Activated T-cell treated with anti-CD3 and anti-CD28 coated beads for 4 hours (primary cell): ENCODE data around the gene CLEC2L.

Source experiments
- DNase-seq: peaks from one replicate; pipeline ENCODE4 v3.0.0-alpha.2; 2020

Gene CLEC2L

DNA sequence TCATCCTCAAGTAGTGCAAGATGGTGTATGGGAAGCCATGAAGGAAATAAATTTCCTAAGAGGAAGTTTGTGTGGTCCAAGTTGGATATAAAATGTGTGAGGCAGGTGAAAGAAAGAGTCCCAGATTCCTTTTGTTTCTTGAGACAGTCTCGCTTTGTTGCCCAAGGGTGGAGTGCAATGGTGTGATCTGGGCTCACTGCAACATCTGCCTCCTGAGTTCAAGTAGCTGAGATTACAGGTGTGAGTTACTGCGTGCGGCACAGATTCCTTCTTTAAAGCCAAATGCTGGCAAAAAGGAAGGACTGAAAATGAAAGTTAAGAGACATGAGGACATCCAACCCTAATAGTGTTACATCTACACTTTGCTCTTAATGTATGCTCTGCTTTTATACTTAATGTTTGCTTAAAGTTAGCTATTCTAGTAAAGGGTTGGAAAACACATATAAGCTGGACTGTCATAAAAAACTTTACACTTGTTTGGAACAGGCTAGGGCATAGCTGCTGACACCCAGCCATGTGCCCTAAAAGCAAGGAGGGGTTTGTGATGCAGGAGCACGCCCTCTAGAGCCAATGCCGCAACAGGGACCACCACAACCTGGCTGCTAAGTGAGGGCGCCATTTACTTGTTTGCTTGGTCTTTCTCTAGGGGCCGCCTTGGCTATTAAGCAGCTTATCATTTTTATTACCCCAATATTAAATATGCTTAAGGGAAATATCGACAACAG, 34.5 kb downstream of the CLEC2L start:
- no peak for DNase-seq

DNA sequence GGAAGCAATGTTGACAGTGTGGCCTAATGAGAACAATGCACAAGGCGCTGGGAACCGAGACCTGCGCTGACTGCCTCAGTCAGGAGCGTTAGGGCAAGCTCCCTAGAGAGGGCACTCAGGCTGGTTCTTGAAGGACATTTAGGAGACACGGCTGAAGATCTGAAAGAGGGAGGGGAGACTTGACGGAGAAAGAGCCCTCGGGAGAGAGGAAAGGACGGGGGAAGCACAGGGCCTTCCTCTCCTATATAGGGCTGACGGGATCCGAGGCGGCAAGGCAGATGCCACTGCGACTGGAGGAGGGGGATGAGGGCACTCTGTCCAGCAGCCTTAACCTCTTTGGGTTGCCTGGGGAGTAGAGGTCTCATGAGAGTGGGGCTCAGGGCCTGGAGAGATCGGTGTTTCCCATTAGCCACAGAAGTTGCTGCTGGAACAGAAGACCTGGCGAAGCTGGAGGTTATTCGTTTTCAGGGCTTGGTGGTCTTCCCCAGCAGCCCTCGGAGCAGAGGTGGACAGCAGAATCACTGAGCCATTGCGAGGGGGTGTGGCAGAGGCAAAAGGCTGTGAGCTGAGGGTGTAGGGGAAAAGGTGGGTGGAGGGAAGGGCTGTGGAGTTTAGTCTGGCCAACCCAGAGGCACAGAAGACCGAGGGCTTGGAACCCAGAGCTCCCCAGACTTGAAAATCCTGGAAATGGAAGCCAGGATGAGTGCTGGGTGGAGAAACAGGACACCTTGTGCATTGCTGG, 36.0 kb downstream of the CLEC2L start:
- no peak for DNase-seq

DNA sequence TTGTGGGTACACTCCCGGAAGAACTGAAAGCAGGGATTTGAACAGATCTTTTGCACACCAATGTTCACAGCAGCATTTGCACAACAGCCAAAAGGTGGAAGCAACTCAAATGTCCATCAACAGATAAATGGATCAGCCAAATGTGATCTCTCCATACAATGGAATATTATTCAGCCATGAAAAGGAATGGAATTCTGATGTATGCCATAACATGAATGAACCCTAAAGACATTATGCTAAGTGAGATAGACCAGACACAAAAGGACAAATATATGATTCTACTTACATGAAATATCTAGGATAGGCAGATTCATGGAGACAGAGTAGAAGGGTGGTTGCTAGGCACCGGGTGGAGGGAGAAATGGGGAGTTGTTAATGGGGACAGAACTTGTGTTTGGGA, 36.7 kb downstream of the CLEC2L start:
- no peak for DNase-seq

DNA sequence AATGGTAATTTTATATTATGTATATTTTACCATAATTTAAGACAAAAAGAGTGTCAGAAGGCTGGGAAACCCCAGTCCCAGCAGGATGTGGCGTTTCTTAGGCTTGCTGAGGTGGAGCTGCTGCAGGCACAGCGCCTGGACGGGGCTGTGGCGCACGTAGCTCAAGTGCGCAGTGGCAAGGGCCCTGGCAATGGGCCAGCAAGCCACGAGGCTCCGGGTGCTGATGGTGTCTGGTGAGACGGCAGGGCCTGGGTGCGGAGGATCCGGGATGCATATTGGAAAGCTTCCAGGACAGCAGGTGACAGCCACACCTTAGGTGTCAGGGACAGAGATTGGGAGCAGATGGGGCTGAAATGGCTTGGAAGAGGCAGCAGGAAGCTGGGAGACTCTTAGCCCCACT, 37.2 kb downstream of the CLEC2L start:
- DNase-seq: no peak

DNA sequence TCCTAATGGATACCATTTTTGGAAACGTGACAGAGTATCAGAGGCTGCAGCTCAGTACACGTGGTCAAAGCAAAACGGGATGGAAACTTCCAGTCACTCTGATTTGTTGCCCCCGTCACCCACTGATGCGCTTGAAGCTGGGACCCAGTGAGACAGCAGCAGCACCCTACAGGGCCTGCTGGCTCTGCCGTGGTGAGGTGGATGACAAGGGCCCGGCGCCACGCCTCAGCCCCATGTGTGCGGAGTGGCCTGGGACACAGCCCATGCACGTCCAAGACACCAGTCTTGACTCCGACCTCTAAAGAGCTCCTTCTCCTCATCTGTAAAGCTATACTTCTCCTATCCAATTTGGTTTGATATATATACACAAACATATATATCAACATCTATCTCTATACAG, 39.0 kb downstream of the CLEC2L start:
- DNase-seq: no peak

DNA sequence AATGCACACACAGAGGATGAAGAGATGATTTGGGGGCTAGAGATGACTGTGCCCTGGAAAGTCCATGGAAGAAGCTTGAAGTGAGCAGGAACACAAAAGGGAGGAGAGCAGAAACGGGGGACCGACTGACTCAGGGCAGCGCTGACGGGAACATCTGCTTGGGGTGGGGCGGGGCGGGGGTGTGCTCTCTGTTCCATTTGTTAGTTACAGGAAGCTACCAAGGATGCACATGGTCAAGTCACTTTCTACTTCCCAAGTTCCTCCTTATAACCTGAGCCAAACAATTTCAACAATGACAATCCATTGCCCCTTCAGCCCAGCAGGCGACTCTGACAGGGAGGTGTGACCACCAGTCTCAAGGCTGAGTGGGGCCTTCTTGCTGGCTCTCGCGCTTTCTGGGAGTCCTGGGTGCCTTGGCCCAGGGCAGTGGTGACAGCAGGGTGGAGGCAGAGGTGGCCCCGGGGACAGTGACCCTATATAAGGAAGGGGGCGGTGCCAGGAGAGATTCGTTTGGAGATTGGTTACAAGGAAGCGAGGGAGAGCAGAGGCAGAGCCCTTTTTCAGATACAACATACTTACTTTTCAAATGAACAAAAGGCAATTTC, 39.6 kb downstream of the CLEC2L start:
- DNase-seq: no peak

DNA sequence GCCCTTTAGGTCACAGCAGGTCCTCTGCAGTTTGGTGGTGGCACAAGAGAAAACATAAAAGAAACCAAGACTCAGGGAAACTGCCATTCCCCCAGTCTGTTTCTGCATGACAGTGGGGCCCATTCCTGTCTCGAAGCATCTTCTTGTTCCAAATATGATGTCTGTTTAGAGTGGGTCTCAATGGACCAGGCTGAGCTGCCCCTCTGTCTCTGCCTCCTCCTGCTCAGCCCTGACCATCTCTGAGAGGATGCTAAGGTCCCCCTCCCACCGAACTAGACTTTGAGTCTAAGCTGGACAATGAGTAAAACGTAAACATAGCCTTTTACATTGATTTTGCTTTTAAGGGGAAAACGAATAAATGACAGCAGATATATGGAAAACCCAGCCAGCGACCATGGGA, 40.4 kb downstream of the CLEC2L start:
- no peak for DNase-seq

DNA sequence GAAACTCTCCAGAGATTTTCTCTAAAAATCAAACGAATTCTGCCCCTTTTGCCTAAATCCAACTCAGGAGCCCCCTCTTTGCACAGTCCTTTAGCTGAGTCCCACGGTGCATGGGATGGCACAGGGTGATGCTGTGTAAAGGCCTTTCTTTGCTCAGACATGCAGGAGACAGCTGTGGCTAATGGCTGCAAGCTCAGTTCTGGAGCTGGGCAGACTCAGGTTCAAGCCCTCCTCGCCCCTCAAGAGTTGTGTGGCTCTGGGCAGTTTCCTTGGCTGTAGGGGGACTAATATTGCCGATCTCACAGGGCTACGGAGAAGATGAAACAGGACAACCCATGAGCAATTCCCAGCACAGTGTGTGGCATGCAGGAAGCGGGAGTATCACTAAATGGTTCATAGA, 42.6 kb downstream of the CLEC2L start:
- DNase-seq: no peak

DNA sequence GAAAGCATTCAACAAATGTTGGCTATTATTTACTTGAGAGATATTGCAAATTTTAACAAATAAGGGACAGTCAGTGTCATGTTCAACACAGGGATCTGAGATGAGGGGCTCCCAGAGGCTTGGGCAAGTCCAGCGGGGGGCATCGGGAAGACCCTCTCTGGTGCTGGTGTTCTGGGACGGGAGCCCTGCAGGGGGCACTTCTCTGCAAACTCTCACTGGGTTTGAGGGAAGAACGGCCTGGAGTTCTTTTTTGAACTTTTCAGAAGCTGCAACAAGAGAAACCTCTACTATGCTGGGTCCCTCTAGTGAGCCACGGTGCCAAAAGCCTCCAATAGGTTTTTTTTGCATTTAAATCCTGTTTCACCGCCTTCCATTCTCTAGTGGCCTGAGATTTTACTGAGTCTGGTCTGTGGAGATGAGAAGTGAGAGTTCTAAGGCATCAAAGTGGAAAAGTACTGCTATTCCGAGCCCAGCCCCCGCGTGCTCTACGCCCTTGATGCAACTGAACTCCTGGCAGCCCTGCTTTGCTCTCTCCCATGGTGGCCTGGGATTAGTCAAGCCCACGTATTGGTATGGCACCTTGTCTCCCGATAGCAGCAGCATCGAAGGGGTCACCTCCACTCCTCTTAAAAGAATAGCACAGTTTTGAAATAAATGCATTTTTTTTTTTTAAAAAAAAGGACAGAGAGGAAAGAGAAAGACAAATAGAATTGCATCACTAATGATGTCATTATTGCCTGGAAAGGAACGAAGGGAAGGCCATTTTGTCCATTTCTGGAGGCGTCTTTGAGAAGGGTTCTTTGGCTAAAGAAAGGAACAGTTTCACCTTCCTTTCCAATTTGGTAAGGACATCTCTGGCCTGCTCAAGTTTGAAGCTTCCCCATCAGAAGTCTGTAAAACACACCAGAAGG, 43.5 kb downstream of the CLEC2L start:
- DNase-seq: no peak

DNA sequence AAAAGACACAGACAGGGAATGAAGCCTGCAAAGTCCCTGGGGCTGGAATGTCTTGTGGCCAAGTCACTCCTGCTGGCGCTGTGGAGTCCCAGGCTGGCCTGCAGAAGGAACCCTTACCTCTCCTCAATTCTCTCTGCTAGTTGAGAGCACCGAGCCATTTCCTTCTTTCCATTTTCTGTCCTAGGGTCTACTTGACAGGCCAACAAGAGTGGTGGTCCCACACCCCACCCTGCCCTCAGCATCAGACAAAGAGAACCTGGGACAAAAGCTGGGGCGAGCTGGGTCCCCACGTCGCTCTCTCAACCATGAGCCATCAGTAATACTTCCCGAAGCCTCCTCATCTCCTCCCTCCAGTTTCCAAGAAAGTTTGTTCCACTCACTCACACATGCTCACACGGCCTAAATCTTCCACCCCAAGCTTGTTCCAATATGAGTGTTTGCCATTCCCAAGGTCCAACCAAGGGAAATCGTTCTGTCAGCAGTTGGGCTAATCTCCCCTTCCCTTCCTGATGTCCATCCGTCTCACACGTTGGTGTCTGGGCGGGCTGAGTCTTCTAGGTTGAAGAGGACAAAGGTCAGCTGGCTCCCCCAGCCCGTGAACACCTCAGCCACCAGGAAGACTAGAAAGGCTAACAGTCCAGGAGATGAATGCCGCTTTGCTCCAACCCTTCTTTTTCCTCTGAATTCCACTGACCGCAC, 44.3 kb downstream of the CLEC2L start:
- DNase-seq: no peak

DNA sequence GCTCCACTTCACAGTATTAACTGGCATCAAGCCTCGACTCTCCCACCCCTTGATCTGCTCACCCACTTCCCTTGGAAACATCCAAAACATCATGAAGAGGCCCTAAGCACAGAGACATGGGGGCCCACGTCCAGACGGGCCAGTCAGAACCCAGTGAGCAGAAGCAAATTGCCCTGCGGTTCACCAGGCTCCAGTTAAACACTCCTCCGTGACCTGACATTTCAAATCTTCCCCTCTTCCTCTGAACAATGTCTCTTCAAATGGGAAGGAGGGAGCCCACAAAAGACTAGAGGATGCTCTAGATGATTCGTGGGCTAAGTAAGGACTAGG, 44.8 kb downstream of the CLEC2L start:
- no peak for DNase-seq

DNA sequence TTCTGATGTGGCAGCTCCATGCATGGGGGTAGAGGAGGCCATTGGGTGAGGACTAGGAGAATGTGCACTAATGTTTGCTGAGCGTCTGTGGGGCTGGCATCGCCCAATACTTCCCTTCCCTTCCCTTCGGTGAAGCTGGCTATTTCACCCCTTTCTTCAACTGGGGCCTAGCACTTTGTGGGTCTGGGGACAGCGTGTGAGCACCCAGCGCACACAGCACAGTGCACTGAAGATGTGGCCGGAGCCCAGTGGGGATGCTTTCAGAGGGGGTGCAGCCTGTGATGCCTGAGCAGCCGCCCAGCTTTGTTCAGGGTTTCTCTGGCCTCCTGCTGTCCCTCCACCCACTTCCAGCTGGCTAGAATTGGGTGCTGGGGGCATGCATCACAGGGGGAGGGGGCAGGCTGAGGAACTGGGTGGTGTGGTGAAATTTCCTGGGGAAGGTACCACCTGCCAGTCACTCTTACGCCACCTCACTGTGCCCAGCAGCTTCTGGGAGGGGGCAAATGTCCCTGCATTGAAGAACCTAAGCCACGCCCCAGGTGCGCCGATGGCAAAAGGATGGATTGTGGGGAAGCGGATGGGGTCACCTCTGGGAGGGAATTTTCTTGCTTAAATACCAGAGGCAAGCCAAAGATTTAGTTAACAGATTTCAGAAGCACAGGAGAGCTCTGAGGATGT, 45.5 kb downstream of the CLEC2L start:
- DNase-seq: no peak

DNA sequence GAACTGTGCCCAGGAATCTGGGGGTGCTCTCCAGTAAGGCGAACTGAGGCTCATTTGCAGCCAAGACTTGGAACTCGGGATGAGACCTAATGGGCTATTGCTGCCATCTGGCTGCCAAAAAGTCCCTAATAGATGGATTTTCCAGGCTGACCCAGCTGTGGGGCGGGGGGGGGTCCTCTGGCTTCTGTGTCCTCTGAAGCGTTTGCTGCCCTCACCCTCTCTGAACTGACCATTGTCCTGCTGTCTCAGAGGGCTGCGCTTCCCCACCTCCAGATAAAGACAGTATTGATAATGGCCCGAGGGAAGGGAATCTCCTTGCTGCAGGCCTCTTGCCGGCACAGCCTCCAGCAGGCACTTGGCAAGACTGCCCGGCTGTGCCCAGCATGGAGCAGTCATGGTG, 46.6 kb downstream of the CLEC2L start:
- DNase-seq: no peak

DNA sequence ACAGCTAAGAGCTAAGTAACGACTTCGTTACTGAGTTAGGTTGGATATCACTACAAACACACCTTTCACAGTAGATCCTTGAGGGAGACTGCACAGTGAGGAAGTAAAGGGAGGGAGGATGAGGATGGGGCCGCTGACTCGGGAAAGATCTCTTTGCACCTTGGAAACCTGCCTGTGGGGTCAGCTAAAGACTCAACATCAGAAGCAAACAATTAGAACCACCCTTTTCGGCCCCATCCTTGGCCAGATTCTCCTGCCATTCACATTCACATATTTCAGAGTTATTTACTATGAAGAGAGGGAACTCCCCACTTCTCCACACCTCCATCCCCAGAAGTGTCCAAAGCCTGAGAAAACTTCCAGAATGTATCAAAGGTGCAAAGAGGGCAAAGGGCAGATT, 47.1 kb downstream of the CLEC2L start:
- DNase-seq: no peak

DNA sequence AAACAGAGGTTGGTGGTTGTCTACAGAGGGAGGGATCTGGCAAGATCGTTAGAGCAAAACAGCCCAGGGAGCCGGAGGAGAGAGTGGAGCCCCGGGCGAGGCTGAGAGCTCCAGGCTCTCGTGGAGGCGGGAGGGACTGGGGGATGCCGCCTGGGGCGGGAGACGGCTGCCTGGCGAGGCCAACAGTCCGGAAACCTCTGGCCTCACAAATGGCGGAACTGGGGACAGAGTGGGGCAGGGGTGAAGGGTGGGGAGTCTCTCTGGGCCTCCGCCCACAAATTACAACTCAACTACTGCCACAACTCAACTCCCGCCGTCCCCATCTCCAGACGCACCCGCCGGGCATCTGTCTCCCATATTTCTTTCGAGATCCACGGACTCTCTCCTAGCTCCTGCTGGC, 47.7 kb downstream of the CLEC2L start:
- no peak for DNase-seq

DNA sequence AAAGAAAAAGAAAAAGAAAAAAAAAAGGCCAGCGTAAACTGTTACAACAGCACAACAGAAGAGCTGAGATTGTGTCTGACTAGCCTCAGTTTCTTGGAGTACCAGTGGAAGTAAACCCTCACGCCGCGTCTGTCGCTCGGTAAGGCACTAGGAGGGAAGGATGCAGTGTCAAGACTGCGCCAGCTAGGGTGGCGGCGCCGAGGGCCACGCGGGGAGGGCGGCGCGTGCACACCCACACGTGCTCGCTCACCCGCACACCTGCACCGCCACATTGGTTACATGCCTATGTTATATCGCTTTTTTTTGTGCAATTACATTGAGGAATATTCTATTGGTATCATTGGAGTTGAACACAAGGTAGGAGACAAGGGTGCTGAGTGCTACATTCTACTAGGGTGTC, 48.2 kb downstream of the CLEC2L start:
- DNase-seq: no peak

DNA sequence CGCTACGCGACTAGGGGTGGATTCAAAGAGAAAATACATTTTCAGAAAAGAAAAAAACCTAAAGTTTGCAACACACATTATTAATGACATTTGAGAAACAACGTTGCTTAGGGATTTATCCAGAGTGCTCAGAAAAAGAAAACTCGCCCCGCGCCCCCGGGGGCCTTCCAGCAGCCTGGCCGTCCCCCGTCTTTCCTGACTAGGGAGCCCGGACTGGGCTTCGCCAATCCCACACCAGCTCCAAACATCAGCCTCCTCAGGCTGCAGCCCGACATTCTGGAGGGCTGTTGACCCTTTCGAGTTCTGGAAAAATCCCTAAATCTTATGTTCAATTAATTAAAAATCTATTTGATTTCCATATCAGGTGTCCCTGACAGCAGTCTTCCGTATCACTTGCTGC, 48.6 kb downstream of the CLEC2L start:
- DNase-seq: no peak

DNA sequence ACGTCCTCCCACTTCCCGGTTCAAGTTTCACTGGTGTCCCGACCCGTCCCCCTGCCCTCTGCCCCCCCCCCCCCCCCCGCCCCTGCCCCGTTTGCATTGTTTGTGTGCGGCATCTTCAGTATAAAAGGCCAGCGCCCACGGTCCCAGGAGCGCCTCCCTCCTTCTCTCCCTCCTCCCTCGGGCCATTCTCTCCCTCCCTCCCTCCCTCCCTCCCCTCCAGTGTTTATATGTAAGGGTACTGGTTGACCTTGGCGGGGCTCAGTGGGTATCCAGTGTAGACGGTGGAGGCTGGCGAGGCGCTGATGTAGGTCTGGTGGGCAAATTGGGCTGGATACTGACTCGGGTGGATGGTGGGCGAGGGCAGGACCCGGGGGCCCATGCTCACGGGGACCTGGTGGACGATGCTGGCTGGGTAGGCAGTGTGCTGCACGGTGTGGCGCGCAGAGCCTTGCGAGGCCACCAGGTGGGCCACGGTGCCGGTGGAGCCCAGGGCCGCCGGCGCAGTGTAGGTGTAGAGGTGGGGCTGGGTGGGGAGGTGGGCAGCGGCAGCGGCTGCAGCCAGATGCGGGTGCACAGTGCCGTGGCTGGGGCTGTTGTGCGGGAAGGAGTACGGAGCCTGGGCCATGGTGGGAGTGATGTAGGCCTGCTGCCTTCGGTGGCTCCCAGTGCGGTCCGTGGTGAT, 49.4 kb downstream of the CLEC2L start:
- DNase-seq: no peak

DNA sequence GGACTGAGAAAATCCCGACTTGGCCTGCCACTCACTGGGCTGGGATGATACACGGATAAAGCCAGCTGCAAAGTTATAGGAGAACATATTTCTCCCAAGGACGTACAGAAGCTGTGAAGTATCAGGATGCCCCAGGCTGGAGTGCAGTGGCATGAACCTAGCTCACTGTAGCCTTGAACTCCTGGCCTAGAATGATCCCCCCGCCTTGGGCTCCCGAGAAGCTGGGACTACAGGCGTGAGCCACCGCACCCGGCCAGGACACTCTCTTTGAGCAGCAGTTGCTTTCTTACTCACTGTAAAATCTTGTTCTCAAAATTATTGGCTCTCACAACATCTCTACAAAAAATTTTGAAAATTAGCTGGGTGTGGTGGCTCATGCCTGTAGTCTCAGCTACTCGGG, 50.4 kb downstream of the CLEC2L start:
- no peak for DNase-seq

DNA sequence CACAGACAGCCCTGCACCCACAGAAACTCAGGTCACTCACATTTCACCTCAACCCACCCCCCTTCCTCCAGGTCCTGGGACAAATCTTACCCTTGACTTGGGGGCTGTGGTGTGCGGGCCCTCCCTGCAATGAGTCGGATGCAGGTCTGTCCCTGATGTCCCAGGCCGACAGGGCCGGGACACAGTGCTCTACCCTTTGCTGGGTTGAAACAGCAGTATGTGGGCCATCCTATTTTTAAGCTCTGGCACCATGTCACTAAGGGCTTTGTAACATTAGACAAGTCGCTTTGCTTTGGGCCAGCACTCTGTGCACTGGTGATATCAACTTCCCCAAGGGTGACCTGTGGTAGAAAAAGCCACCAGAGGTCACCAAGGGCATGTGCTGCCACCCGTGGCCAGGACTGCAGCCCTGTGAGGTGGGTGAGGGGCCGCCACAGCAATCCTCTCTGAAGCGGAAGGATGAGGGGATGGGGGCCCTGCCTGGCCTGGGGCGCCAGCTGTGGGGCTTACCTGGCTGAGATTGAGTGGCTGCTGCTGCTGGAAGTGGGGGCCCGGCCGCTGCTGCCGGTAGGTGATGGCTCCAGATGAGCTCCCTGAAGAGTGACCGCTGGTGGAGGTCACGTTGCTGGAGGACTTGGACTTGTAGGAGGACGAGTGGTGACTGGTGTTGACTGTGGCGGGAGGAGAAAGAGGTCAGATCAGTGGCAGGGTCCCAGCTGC, 51.3 kb downstream of the CLEC2L start:
- no peak for DNase-seq

DNA sequence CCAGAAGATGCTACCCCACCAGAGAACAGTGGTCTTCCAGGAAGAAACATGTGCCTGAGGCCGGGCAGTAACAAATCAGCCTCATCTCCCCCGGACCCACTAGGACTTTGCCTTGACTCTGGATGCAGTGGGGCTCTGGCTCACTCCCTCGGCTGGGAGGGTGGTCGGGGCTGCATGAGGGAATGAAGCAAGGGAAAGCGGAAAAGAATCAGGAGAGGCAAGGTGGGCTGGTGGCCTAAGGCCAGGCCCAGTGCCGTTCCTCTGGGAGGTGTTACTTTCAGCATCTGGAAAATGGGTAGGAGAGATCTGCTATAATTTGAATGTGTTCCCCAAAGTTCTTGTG, 51.8 kb downstream of the CLEC2L start:
- no peak for DNase-seq
